Mammary epithelial cell (primary cell): ENCODE measurements around the gene LRRC36.

Experiments used
- CTCF ChIP-seq, 2 donors: IDR thresholded peaks in 1 of 2; conservative IDR thresholded peaks in 1 of 2; 2 replicates each; pipeline ENCODE4 v1.5.1; 2011 to 2012; ENCODE audit warnings: inconsistent platforms in 2 of 2, low read length in 2 of 2, mild to moderate bottlenecking in 2 of 2, control low read depth in 1 of 2, low read depth in 1 of 2; ENCODE audit not compliant: insufficient read depth in 1 of 2; ENCODE audit errors: extremely low read depth in 1 of 2
- EZH2 ChIP-seq: IDR thresholded peaks from 2 replicates; pipeline ENCODE4 v1.6.1; 2012; ENCODE audit warnings: low read length, inconsistent platforms, borderline replicate concordance

DNA sequence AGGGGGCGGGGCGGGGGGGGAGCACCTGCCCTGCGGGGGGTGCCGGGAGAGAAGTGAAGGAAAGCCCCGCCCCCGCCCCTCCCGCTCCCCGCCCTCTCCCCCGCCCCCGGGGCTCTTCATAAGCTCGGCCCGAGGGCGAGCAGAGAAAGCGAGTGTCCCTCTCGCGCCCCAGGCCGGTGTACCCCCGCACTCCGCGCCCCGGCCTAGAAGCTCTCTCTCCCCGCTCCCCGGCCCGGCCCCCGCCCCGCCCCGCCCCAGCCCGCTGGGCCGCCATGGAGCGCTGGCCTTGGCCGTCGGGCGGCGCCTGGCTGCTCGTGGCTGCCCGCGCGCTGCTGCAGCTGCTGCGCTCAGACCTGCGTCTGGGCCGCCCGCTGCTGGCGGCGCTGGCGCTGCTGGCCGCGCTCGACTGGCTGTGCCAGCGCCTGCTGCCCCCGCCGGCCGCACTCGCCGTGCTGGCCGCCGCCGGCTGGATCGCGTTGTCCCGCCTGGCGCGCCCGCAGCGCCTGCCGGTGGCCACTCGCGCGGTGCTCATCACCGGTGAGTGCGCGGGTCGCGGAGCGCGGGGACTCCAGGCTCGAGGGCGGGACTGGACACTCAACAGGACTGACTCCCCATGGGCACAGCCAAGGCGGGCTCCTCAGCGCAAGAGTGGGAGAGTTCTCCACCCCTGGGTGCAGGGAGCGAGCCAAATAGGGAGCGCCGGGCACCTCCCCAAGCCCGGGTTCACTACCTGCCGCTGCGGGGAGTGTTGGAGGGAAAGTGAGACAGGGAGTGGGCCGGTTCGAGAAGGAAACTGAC lies 104.6 kb downstream of the LRRC36 start, which contains the start of gene HSD11B2:
- TF ChIP-seq EZH2: no peak
- TF ChIP-seq CTCF (conservative IDR thresholded peaks at IDR 0.05 in 1 of 2, IDR thresholded peaks at IDR 0.05 in 1 of 2; ENCODE audit: extremely low read depth in 1 of 2, insufficient read depth in 1 of 2, low read depth in 1 of 2, low read length in 2 of 2): no peak
